ENCODE results near the gene SLIT3.

Gene SLIT3

DNA sequence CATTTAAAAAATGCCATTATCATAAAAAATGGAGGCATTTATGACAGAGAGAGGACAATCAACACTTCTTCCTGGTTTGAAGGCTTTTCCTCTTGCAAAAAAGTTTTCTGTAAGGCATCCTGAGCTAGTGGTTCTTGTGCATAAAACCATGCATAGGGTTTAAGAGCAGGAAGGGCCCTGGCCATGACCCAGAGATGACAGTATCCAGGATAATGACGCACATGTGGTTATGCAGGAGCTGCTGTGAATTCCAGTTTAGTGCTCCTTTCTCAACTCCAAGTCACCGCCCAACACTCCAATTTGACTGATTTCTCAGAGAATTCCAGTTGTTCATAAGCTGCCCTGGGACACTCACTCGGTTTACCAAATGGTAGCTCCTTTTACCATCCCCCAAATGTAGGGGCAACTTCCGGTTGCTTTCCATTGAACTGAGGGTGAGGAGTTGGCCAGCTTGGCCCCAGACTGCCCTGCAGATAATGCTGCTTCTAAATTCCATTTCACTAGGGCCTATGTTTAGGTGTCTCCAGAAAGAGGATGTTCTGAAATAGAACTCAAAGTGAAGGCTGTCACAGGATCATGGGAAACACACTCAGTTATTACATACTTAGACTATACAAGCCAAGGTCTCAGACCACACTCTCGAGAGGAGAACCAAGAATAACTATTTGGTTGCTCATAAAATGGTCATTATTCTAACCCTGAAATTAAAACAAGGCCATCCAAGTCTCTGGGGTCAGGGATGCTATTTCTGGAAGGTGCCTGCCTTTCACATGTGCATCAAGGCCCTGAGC is 179.1 kb downstream of the SLIT3 start:
- no peak overlapping the region for H3K27ac ChIP-seq
- TF ChIP-seq, protein P1, sequence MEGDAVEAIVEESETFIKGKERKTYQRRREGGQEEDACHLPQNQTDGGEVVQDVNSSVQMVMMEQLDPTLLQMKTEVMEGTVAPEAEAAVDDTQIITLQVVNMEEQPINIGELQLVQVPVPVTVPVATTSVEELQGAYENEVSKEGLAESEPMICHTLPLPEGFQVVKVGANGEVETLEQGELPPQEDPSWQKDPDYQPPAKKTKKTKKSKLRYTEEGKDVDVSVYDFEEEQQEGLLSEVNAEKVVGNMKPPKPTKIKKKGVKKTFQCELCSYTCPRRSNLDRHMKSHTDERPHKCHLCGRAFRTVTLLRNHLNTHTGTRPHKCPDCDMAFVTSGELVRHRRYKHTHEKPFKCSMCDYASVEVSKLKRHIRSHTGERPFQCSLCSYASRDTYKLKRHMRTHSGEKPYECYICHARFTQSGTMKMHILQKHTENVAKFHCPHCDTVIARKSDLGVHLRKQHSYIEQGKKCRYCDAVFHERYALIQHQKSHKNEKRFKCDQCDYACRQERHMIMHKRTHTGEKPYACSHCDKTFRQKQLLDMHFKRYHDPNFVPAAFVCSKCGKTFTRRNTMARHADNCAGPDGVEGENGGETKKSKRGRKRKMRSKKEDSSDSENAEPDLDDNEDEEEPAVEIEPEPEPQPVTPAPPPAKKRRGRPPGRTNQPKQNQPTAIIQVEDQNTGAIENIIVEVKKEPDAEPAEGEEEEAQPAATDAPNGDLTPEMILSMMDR (conservative IDR thresholded peaks at IDR 0.05), result no peak

DNA sequence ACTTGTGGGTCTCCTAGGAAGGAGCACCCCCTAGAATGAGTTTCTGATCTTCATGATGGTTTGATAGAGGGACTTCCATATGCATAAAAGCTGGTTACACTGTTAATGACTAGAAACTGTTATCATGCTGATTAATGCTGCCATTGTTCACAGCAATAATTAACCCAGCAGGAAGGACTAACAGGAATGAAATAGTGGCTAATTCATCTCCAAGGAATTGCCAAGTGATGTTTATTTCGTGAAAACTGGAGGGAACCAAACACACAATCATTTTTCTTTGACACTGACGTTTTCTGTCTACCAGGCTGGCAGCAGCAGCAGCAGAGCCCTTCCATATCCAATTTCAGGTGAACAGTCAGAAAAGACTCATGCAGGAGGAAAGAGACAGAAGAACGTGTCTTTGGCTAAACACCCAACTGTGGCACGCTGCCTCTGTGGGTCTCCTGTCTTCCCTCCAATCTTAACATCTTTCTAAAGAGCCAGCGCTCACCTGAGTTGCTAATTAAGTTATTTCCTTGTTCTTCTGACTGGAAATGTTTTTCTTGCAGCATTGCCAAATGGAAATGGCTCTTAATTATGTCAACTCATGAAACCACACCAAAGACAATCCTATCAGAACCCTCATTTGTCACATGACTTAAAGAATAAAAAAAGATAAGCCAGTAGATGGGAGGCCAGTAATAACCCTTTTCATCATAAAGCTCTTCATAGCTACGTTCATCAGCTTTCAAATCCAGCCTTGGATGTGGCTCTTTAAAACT is 181.5 kb downstream of the SLIT3 start:
- TF ChIP-seq, protein P1 (conservative IDR thresholded peaks at IDR 0.05), result no peak

DNA sequence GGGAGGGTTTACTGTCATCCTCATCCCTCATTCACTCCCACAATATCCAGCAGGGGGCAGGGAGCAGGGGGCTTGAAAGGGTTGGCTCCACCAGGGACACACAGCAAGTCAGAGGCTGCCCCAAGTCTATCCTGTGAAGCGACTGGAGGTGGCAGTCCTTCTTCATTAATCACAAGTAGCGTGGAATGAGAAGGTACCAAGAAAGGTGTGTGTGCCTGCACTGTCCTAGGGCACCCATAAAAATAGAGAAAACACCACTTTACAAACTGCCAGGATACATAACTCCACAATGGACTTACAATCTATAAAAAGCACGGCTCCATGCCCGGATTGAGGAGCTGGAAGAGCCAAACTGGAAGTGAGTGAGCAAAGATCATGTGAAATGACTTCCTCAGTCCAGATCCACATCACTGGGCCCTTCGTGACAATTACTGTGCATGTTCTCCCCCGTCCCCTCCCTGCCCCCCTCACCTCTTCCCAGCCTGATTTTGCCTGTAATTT is 183.9 kb downstream of the SLIT3 start:
- TF ChIP-seq, protein P1 (conservative IDR thresholded peaks at IDR 0.05), result no peak
- no peak overlapping the region for H3K27ac ChIP-seq

More for the DNA sequence above, 181.5 kb downstream of the SLIT3 start:
- no peak overlapping the region for H3K27ac ChIP-seq

DNA sequence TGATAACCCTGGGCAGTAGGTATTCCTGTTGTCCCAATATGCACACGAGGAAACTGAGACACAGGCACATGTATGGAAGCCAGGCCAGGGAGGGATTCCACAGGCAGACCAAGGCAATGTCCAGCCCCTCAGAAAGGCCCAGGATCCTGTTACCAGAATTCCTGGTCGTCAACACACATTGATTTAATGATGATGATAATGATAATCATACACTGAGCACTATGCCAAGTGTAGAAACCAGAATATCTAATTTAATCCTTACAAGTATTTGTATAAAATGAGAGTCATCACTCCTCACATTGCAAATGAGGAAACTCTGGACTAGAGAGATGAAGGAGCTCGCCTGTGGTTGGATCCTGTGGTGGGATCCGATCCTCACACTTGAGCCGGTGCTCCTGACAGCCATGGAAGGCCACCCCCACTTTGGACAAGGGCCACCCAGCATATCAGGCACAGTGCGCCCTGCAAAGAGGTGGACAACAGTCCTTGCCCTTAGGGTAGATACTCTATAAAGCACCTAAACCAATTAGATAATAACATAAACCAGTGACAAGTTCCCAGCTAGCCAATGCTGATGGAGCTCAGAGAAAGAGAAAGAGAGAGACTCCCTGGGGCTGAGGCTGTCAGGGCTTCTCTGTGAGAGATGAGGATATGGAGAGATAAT is 185.3 kb downstream of the SLIT3 start:
- TF ChIP-seq, protein P1 (conservative IDR thresholded peaks at IDR 0.05), result no peak
- no peak overlapping the region for H3K27ac ChIP-seq

DNA sequence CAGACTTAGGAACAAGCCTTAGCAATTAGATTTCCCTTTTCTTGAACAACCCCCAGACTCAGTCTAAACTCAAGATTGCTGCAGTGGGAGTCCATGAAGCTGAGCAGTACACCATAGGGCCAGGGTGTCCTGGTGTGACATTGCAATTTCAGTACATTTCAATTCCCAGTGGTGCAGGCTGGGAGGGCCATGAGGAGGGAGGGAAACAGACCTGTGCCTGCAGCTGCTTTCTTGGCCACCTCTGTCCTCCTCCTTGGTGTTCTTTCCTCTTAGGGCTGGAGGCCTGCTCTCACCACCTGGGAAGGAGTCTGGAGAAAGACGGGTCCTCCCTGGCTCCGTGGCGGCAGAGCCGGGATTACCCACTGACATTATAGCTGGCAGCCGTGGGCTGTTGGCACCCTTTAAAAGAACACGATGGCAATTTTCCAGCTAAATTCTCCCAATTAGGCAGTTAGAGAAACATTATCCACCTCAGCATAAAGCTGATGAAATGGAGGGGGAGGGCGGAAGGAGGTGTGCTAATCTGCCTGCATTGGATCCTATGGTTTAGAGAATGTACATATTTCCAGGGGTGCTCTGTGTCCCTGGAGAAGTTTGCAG is 186.4 kb downstream of the SLIT3 start:
- TF ChIP-seq, protein P1 (conservative IDR thresholded peaks at IDR 0.05), result no peak
- no peak overlapping the region for H3K27ac ChIP-seq

DNA sequence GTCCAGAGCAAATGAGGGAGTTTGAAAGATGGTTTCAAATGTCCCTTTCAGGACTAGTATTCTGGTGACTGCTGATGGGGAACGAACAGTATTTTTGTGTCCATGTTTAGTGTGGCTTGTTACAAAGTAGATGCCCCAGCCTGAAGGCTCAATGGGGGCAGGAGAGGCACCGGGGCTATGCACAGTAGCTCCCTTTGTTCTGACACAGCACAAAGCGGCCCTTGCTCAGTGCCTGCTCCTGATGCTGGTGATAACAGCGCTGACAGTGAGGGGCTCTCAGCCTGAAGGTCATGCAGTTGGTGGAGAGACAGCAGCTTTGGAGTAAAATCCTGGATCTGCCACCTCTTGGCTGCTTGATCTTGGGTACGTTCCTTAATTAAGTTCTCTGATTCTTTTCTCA is 188.9 kb downstream of the SLIT3 start:
- TF ChIP-seq, protein P1 (conservative IDR thresholded peaks at IDR 0.05), result no peak
- no peak overlapping the region for H3K27ac ChIP-seq

Measured in VCaP (cell line).